K562 (cell line): Measurements from ENCODE around the gene SFSWAP.

Experiments
- SMAD1 ChIP-seq: fragments of 150-350 bp; IDR thresholded peaks from 2 replicates; pipeline ENCODE4 v1.6.1; 2014; ENCODE audit warnings: low read length, low read depth; ENCODE audit not compliant: partially characterized antibody
- SMC3 ChIP-seq: conservative IDR thresholded peaks from 2 replicates; pipeline ENCODE4 v1.6.1; 2011; ENCODE audit warnings: low read depth, low read length, improper control_type of control experiment; ENCODE audit not compliant: insufficient read depth

- TF ChIP-seq SMC3 (no peak), SMAD1 (no peak)
Measured at GRCh38 chr12:131711551-131712205, 788 bp downstream of the SFSWAP start.
